NCI-H526 treated with DMSO at 0.1 percent for 48 hours (cell line): ENCODE results near the gene IFIT1.
"Not testable (repeated sequence)": the region's sequence is repeated elsewhere in the genome, so short reads cannot be mapped to it uniquely, and the experiment has no call there.

Experiments used
- DNase-seq: peaks from one replicate; lab custom pipeline; 2025; lab: John Stamatoyannopoulos, UW

Gene IFIT1

DNA sequence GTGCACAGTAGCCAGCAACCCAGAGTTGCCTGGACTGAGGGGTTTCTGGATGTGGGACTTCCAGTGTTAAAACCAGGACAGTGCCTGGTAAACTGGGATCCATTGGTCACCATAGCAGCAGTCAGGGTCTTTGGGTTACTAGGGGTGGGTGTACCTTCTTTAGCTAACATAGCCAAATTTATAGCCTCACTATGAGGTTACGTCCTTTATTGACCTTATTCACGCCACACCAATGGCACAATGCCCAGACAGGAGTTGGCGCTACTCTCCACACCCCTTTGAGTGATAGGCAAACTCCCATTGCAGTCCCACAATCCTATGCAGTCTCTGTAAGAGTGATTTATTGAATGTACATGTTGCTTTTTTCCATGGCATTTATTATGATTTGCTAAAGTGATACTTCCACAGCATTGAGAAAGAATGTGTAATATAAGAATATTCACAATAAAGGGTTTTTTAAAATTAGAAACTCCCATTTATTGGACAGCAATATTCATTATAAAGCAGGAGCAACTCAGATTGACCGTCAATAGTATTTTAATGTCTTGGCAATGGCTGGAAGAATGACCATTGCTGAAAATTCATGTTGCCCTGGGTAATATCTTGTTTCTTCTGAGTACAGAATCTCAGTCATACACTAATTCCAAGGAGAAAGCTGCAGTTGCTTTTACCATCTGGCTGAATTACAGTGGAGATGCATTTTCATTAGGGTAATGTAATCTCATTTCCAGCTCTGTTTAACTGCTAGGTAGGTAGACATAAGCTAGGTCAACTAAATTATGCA, 48.0 kb downstream of the IFIT1 start:
- DNase-seq: no peak

DNA sequence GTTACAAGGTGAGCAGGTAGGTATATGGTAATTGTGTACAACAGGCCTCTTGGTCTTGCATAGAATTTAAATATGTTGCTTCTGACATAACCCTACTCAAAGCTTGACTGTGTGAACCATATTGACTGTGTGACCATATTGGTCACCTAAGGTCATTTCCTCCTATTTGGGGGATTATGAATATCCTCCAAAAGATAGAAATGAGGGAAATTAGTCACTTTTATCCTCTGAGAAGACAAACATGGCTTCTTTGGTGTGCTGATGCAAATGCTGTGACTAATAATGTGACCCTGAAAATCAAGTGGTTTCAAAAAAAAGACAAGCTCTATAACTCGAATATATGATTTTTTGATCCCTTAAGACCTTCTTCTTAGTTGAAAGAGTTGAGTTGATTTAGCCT, 49.9 kb downstream of the IFIT1 start:
- DNase-seq: no peak

DNA sequence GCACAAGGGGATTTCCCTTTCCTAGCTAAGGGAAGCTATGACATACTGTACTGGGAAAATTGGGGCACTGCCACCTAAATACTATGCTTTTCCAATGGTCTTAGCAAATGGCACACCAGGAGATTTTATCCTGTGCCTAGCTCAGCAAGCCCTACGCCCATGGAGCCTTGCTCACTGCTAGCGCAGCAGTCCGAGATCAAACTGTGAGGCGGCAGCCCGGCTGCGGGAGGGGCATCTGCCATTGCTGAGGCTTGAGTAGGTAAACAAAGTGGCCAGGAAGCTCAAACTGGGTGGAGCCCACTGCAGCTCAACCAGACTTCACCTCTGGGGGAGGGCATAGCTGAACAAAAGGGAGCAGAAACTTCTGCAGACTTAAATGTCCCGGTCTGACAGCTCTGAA, 52.4 kb downstream of the IFIT1 start:
- not testable (repeated sequence) for DNase-seq

DNA sequence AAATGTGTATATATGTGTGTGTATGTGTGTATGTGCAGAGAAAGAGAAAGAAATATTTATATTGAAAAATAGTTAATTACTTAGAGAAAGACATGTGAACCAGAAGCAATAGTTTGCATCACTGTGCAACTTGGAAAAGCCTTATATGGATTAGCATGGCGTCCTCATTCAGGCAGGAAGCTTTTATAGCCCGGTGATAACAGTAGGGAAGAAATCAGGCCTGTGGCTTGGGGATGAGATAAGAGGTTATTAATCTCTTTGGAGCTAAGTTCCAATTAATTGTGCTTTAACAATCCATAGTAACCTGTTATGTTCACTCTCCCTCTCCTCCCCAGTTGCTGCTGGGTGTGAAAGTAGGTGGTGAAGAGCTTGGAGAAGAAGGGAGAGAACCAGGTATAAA, 58.5 kb downstream of the IFIT1 start:
- no peak for DNase-seq

DNA sequence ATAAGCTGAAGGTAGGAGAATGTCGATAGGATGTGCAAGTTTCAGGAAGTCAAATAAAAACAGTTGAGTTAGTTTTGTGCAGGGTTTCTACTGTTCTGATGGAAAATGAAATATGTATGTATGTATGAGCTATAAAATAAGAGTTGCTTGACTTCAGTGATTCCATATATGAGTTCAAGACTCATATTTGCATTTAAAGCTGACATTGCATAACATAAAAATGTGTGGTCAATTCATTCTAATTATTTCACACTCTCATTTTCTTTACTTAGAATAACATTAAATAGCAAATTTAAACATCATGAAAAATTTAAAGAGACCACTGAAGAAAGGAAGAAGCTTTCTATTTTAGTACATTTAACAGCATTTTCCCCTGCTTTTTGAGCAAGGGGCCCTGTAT, 59.8 kb downstream of the IFIT1 start:
- DNase-seq: no peak

DNA sequence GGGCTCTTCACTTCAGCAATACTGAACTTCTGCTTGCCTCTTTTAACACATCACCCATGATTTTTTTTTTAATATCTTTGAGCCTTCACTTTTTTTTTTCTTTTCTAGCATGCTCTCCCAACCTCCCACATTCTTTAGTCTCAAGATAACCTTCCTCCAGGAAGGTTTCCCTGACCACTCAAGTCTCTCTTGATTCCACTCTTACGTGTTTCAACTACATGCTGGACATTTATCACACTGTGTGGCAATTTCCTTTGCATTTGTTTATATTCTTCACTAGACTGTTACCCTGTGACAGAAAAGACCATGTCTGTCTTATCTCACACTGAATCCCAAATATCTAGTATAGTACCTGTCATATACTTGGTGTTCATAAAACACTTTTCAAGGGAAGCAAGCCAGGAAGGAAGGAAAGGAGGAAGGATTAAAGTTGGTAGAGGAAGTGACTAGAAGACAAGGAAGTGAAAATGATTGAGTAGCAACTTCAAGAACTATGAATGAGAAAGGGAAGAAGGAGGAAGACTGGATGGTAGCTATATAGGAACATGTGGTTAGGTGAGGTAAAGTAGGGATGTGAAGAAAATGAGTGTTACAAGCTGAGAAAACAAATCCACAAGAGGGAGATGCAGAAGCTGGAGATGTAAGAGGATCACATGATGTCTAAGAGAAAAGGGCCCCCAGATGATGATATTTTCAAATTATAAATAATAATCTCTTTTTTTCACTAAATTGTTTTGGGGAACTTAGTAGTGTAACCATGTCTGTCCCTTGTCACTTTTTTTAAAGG, 62.3 kb downstream of the IFIT1 start:
- DNase-seq: no peak
